A549 (cell line): Measurements from ENCODE around the gene PCED1B. TPM values are rescaled to one million over a fixed set of nuclear protein-coding genes. Genes with fewer than 3 reads are reported as not detected.

ENCODE experiments used
- ATOH8 ChIP-seq: fragments of 250-450 bp; sonication (Bioruptor Pico); IDR thresholded peaks from 2 replicates; pipeline ENCODE4 v1.5.0; 2020; ENCODE audit warnings: low read depth, mild to moderate bottlenecking, moderate library complexity
- CBX2 ChIP-seq: fragments of 200-600 bp; sonication (generic); IDR thresholded peaks from 2 replicates; pipeline ENCODE4 v1.6.1; 2016; ENCODE audit warnings: low read depth, mild to moderate bottlenecking, borderline replicate concordance
- CEBPB ChIP-seq, 2 experiments: fragments of >200 bp in 1 of 2; sonication (Bioruptor Twin) in 1 of 2; formaldehyde crosslinking in 1 of 2; IDR thresholded peaks; 2 replicates each; pipeline ENCODE4 v1.6.1; 2012 to 2016
- CTCF ChIP-seq: fragments of >200 bp; sonication (Bioruptor Twin); formaldehyde crosslinking; IDR thresholded peaks from 3 replicates; pipeline ENCODE4 v1.5.1; 2016
- EHF ChIP-seq: fragments of 250-450 bp; sonication (Bioruptor Pico); IDR thresholded peaks from 2 replicates; pipeline ENCODE4 v1.5.0; 2020; ENCODE audit warnings: mild to moderate bottlenecking
- ELK1 ChIP-seq: fragments of 150-350 bp; IDR thresholded peaks from 2 replicates; pipeline ENCODE4 v1.6.1; 2014; ENCODE audit warnings: low read depth, mild to moderate bottlenecking, low read length
- EP300 ChIP-seq, 2 experiments: fragments of >200 bp; sonication (Bioruptor Twin); formaldehyde crosslinking; IDR thresholded peaks; 2 replicates in 1 of 2; 3 replicates in 1 of 2; pipeline ENCODE4 v1.6.1; 2016 to 2017
- FOXS1 ChIP-seq: fragments of 250-450 bp; sonication (Bioruptor Pico); IDR thresholded peaks from 2 replicates; pipeline ENCODE4 v1.5.0; 2020; ENCODE audit warnings: mild to moderate bottlenecking, moderate library complexity
- HDAC2 ChIP-seq: fragments of 200-600 bp; sonication (generic); IDR thresholded peaks from 2 replicates; pipeline ENCODE4 v1.6.1; 2016
- HES2 ChIP-seq: fragments of >200 bp; sonication (Bioruptor Twin); formaldehyde crosslinking; IDR thresholded peaks from 2 replicates; pipeline ENCODE4 v1.6.1; 2016
- HMGXB4 ChIP-seq: fragments of 250-450 bp; sonication (Bioruptor Pico); IDR thresholded peaks from 2 replicates; pipeline ENCODE4 v1.5.0; 2021; ENCODE audit warnings: mild to moderate bottlenecking, moderate library complexity, borderline replicate concordance
- HOXA7 ChIP-seq: fragments of 250-450 bp; sonication (Bioruptor Pico); IDR thresholded peaks from 2 replicates; pipeline ENCODE4 v1.5.0; 2020; ENCODE audit warnings: mild to moderate bottlenecking, moderate library complexity
- HOXB13 ChIP-seq: fragments of 250-450 bp; sonication (Bioruptor Pico); IDR thresholded peaks from 2 replicates; pipeline ENCODE4 v1.5.0; 2020; ENCODE audit warnings: low read depth, mild to moderate bottlenecking, moderate library complexity
- MYC ChIP-seq: IDR thresholded peaks from 2 replicates; pipeline ENCODE4 v1.6.1; 2012; ENCODE audit warnings: mild to moderate bottlenecking, inconsistent platforms, low read length, improper control_type of control experiment, borderline replicate concordance
- NR3C1 ChIP-seq: fragments of >200 bp; sonication (Bioruptor Twin); formaldehyde crosslinking; IDR thresholded peaks from 3 replicates; pipeline ENCODE4 v1.6.1; 2017
- POLR2A ChIP-seq: IDR thresholded peaks from 2 replicates; pipeline ENCODE4 v1.6.1; 2012; ENCODE audit warnings: mild to moderate bottlenecking, low read length
- POLR2AphosphoS2 ChIP-seq: conservative IDR thresholded peaks from 2 replicates; pipeline ENCODE4 v1.6.1; 2012; ENCODE audit warnings: low read length, improper control_type of control experiment, inconsistent platforms
- RARB ChIP-seq: fragments of 250-450 bp; sonication (Bioruptor Pico); IDR thresholded peaks from 2 replicates; pipeline ENCODE4 v1.8.0; 2021; ENCODE audit warnings: mild to moderate bottlenecking, moderate library complexity
- RCOR1 ChIP-seq: fragments of 150-350 bp; IDR thresholded peaks from 2 replicates; pipeline ENCODE4 v1.6.1; 2014; ENCODE audit warnings: antibody characterized with exemption, low read length, low read depth
- REST ChIP-seq: fragments of 200-600 bp; sonication (generic); IDR thresholded peaks from 2 replicates; pipeline ENCODE4 v1.6.1; 2016; ENCODE audit warnings: antibody characterized with exemption, mild to moderate bottlenecking, moderate library complexity
- RFX5 ChIP-seq: fragments of 450-650 bp; IDR thresholded peaks from 2 replicates; pipeline ENCODE4 v1.7.1; 2014; ENCODE audit warnings: antibody characterized with exemption, mild to moderate bottlenecking, moderate library complexity
- RNF2 ChIP-seq: fragments of 200-600 bp; sonication (generic); IDR thresholded peaks from 2 replicates; pipeline ENCODE4 v1.6.1; 2016; ENCODE audit warnings: low read depth, mild to moderate bottlenecking, antibody characterized with exemption, moderate library complexity, borderline replicate concordance
- SREBF2 ChIP-seq: fragments of 450-650 bp; IDR thresholded peaks from 2 replicates; pipeline ENCODE4 v1.6.1; 2014; ENCODE audit warnings: mild to moderate bottlenecking, moderate library complexity
- TFCP2L1 ChIP-seq: fragments of 250-450 bp; sonication (Bioruptor Pico); IDR thresholded peaks from 2 replicates; pipeline ENCODE4 v1.5.0; 2021; ENCODE audit warnings: mild to moderate bottlenecking
- USF2 ChIP-seq: fragments of 450-650 bp; IDR thresholded peaks from 2 replicates; pipeline ENCODE4 v1.6.1; 2014; ENCODE audit warnings: antibody characterized with exemption
- ZC3H11A ChIP-seq: fragments of 450-650 bp; IDR thresholded peaks from 2 replicates; pipeline ENCODE4 v1.6.1; 2014; ENCODE audit warnings: antibody characterized with exemption, mild to moderate bottlenecking
- ZFP36 ChIP-seq: fragments of 450-650 bp; IDR thresholded peaks from 2 replicates; pipeline ENCODE4 v1.6.1; 2014; ENCODE audit warnings: borderline replicate concordance; ENCODE audit not compliant: partially characterized antibody
- ZNF302 ChIP-seq: fragments of 250-450 bp; sonication (Bioruptor Pico); IDR thresholded peaks from 2 replicates; pipeline ENCODE4 v1.9.0; 2021; ENCODE audit warnings: inconsistent platforms, mild to moderate bottlenecking, moderate library complexity
- ZSCAN20 ChIP-seq: fragments of 250-450 bp; sonication (Bioruptor Pico); IDR thresholded peaks from 2 replicates; pipeline ENCODE4 v1.8.0; 2022; ENCODE audit warnings: mild to moderate bottlenecking, moderate library complexity
- polyA plus RNA-seq, 4 experiments: library from polyadenylated mRNA; depleted of rRNA in 3 of 4; stranded (reverse); fragments of >200 nt; fragmentation: RNase III in 1 of 4; extraction: RNeasy Plus Mini Kit Qiagen cat#74134 plus additional on column Dnase treatment in 1 of 4; gene quantifications; 2 replicates in 3 of 4; 3 replicates in 1 of 4; pipeline ENCODE4 v1.2.3, GENCODE V29; 2011 to 2017

Gene PCED1B
- polyA plus RNA-seq, 2 of the 4 experiments (the other 2 are of a cell fraction), result 74.6 to 108 TPM

GRCh38 chr12:47082796-47083621, 3.6 kb downstream of the PCED1B start (continued):
- TF ChIP-seq CBX2, result no peak
- peak; percentile 83 for TF ChIP-seq HES2
- TF ChIP-seq POLR2AphosphoS2, result peak; percentile 35; the same call in 1 of the 2 replicates
- no peak for TF ChIP-seq NR3C1
- peak; percentile 34; the same call in 1 of the 2 replicates for TF ChIP-seq USF2
- no peak for TF ChIP-seq RCOR1
- no peak for TF ChIP-seq RFX5
- TF ChIP-seq EP300 (IDR thresholded peaks at IDR 0.05), result peak; percentile 87 to 90; a peak in 4 of 5 replicates
- TF ChIP-seq RNF2, result no peak
- TF ChIP-seq ZFP36, result no peak
- no peak for TF ChIP-seq CTCF
- TF ChIP-seq SREBF2, result no peak
- no peak for TF ChIP-seq ELK1
- peak; percentile 70; the same call in 1 of the 2 replicates for TF ChIP-seq EHF (CRISPR knock-in tag)
- TF ChIP-seq ZC3H11A, result no peak
- TF ChIP-seq REST, result no peak
- no peak for TF ChIP-seq POLR2A
- TF ChIP-seq FOXS1 (CRISPR knock-in tag), result peak; percentile 50; the same call in 1 of the 2 replicates
- no peak for TF ChIP-seq HMGXB4 (CRISPR knock-in tag)
- no peak for TF ChIP-seq TFCP2L1 (CRISPR knock-in tag)
- 0 out of 2 replicates have a peak, but pooled peaks have one; percentile 16 for TF ChIP-seq ZNF302 (CRISPR knock-in tag)
- peak; percentile 91 to 97 for TF ChIP-seq CEBPB (IDR thresholded peaks at IDR 0.05)
- peak; percentile 84; the same call in 1 of the 2 replicates for TF ChIP-seq HOXA7 (CRISPR knock-in tag)
- peak; percentile 32; the same call in 1 of the 2 replicates for TF ChIP-seq HOXB13 (CRISPR knock-in tag)
- no peak for TF ChIP-seq ATOH8 (CRISPR knock-in tag)
- 0 out of 2 replicates have a peak, but pooled peaks have one; percentile 10 for TF ChIP-seq ZSCAN20 (CRISPR knock-in tag)
- no peak for TF ChIP-seq MYC
- TF ChIP-seq HDAC2, result no peak
- TF ChIP-seq RARB (CRISPR knock-in tag), result 0 out of 2 replicates have a peak, but pooled peaks have one; percentile 38
